K562 (cell line): ENCODE measurements around the gene TOMM6. TPM values are rescaled to one million over a fixed set of nuclear protein-coding genes. Genes with fewer than 3 reads are reported as not detected.

Source experiments
- ATAC-seq: fragments of 200-7000 bp; cut with Tn5 transposase; 3 replicates; pipeline ENCODE4 v1.9.1; 2020; ENCODE audit warnings: moderate library complexity
- BruUV-seq: library from RNA; stranded (reverse); fragments of 400-500 nt; replicated peaks from 2 replicates; lab custom pipeline; 2021; lab: Mats Ljungman, UMichigan
- CTCF ChIA-PET: fragments of 300-600 bp; formaldehyde crosslinking; extraction: SDS; loops from one replicate; lab custom pipeline; 2021; ENCODE audit warnings: low intra/inter-chr PET ratio; lab: Yijun Ruan, JAX
- POLR2A ChIA-PET: fragments of 300-600, 350-650 bp; sonication (Branson Sonifier 250); formaldehyde crosslinking; extraction: SDS; loops from one replicate; lab custom pipeline; 2021; ENCODE audit warnings: antibody characterized with exemption, inconsistent platforms; lab: Yijun Ruan, JAX
- DNase-seq, 4 experiments: peaks; one replicate each; pipeline versions ENCODE4 v3.0.0 to v3.0.0-alpha.2; 2011 to 2018; ENCODE audit warnings: low spot score in 3 of 4, mixed read lengths in 3 of 4; ENCODE audit errors: extremely low read depth in 1 of 4
- FAIRE-seq: peaks from 2 replicates; lab custom pipeline; 2011; peaks lifted over from hg19 to GRCh38; lab: Jason Lieb, UNC
- H2AFZ ChIP-seq: 2 replicates; pipeline ENCODE4 v1.6.0; 2011; ENCODE audit warnings: low read depth, low read length, control low read depth, inconsistent platforms
- H3K27ac ChIP-seq: fragments of 200-600 bp; 3 replicates; pipeline ENCODE4 v1.8.0; 2011; ENCODE audit warnings: low read depth, mild to moderate bottlenecking, control low read depth, inconsistent platforms, low read length, moderate library complexity, mixed read lengths; ENCODE audit errors: extremely low read depth
- H3K27me3 ChIP-seq, 2 experiments: fragments of 300-600 bp in 1 of 2; 2 replicates in 1 of 2; 3 replicates in 1 of 2; pipeline versions ENCODE4 v1.6.0 to v1.8.0; 2011; ENCODE audit warnings: inconsistent platforms in 2 of 2, low read length in 2 of 2, mild to moderate bottlenecking in 1 of 2, mixed read lengths in 1 of 2, moderate library complexity in 1 of 2; ENCODE audit not compliant: control insufficient read depth in 2 of 2, insufficient read depth in 2 of 2
- H3K36me3 ChIP-seq: fragments of 300-600 bp; 3 replicates; pipeline ENCODE4 v1.8.0; 2011; ENCODE audit warnings: mild to moderate bottlenecking, low read length, inconsistent platforms; ENCODE audit not compliant: control insufficient read depth, insufficient read depth
- H3K4me1 ChIP-seq, 2 experiments: fragments of 200-600 bp in 1 of 2; replicated peaks in 1 of 2; 2 replicates in 1 of 2; 3 replicates in 1 of 2; pipeline versions ENCODE4 v1.5.1 to v1.8.0; 2011; ENCODE audit warnings: inconsistent platforms in 2 of 2, low read length in 2 of 2, mild to moderate bottlenecking in 1 of 2, mixed read lengths in 1 of 2, moderate library complexity in 1 of 2; ENCODE audit not compliant: control insufficient read depth in 2 of 2, insufficient read depth in 2 of 2
- H3K4me2 ChIP-seq: 2 replicates; pipeline ENCODE4 v1.6.1; 2011; ENCODE audit warnings: low read length, control low read depth, inconsistent platforms, mixed read lengths; ENCODE audit not compliant: insufficient read depth
- H3K4me3 ChIP-seq: fragments of 200-600 bp; sonication (generic), shearing (Covaris generic); 2 replicates; pipeline ENCODE4 v1.5.1; 2016; ENCODE audit warnings: control low read depth, inconsistent platforms
- H3K79me2 ChIP-seq: fragments of 200-600 bp; 3 replicates; pipeline ENCODE4 v1.8.0; 2011; ENCODE audit warnings: low read length, inconsistent platforms; ENCODE audit not compliant: control insufficient read depth, insufficient read depth
- H3K9ac ChIP-seq, 2 experiments: 2 replicates each; pipeline versions ENCODE4 v1.6.0 to v1.6.1; 2011; ENCODE audit warnings: low read depth in 2 of 2, low read length in 2 of 2, control low read depth in 1 of 2, inconsistent platforms in 1 of 2, mild to moderate bottlenecking in 1 of 2, mixed read lengths in 1 of 2; ENCODE audit not compliant: insufficient read depth in 1 of 2
- H3K9me1 ChIP-seq: one replicate; pipeline ENCODE4 v1.6.0; 2011; ENCODE audit warnings: inconsistent platforms, mild to moderate bottlenecking, low read length, moderate library complexity; ENCODE audit not compliant: control insufficient read depth, insufficient read depth
- H3K9me3 ChIP-seq: replicated peaks from 2 replicates; pipeline ENCODE4 v1.5.1; 2011; ENCODE audit warnings: low read depth, low read length, inconsistent platforms; ENCODE audit not compliant: control insufficient read depth, insufficient read depth
- H4K20me1 ChIP-seq: replicated peaks from 2 replicates; pipeline ENCODE4 v1.6.1; 2011; ENCODE audit warnings: low read length, inconsistent platforms, mixed read lengths; ENCODE audit not compliant: control insufficient read depth, insufficient read depth
- CBFA2T2 ChIP-seq: fragments of 450-650 bp; conservative IDR thresholded peaks from 2 replicates; pipeline ENCODE4 v1.6.1; 2017; ENCODE audit warnings: mild to moderate bottlenecking
- DEAF1 ChIP-seq: fragments of 450-650 bp; formaldehyde crosslinking; IDR thresholded peaks from 2 replicates; pipeline ENCODE4 v1.4.0; 2020; ENCODE audit warnings: mild to moderate bottlenecking, moderate library complexity
- ERF ChIP-seq: fragments of 450-650 bp; formaldehyde crosslinking; IDR thresholded peaks from 2 replicates; pipeline ENCODE4 v1.4.0; 2020; ENCODE audit warnings: mild to moderate bottlenecking, mixed read lengths
- NFATC3 ChIP-seq: fragments of 450-650 bp; IDR thresholded peaks from 2 replicates; pipeline ENCODE4 v1.6.1; 2017; ENCODE audit warnings: mild to moderate bottlenecking
- NFIX ChIP-seq: fragments of 250-450 bp; sonication (Bioruptor Pico); IDR thresholded peaks from 2 replicates; pipeline ENCODE4 v1.4.0; 2020; ENCODE audit warnings: low read depth, mild to moderate bottlenecking, moderate library complexity
- RERE ChIP-seq: sonication (generic); formaldehyde crosslinking; IDR thresholded peaks from 2 replicates; pipeline ENCODE4 v1.8.0; 2023; ENCODE audit warnings: missing genetic modification reagents, mild to moderate bottlenecking, borderline replicate concordance
- TGIF2 ChIP-seq: sonication (generic); formaldehyde crosslinking; IDR thresholded peaks from 2 replicates; pipeline ENCODE4 v1.8.1; 2022; ENCODE audit warnings: mild to moderate bottlenecking, missing genetic modification reagents, moderate library complexity
- ZKSCAN3 ChIP-seq: fragments of 250-450 bp; sonication (Bioruptor Pico); IDR thresholded peaks from 2 replicates; pipeline ENCODE4 v1.4.0; 2020
- ZNF165 ChIP-seq: fragments of 250-450 bp; sonication (Bioruptor Pico); IDR thresholded peaks from 2 replicates; pipeline ENCODE4 v1.4.0; 2020; ENCODE audit warnings: borderline replicate concordance
- ZNF197 ChIP-seq: fragments of 200-800 bp; sonication (Bioruptor generic); IDR thresholded peaks from 2 replicates; pipeline ENCODE4 v1.6.1; 2016; ENCODE audit warnings: low read depth, missing genetic modification characterization, missing compliant biosample characterization
- ZNF316 ChIP-seq: fragments of 450-650 bp; IDR thresholded peaks from 2 replicates; pipeline ENCODE4 v1.6.1; 2016
- WGBS: fragments of 100-300 bp; shearing (Covaris generic); methylation state at CpG from one replicate; pipeline ENCODE4 v1.1.6; 2016; ENCODE audit warnings: low coverage, mixed read lengths; ENCODE audit not compliant: insufficient coverage; ENCODE audit errors: missing lambda C conversion rate; 5-methylcytosine and 5-hydroxymethylcytosine counted together
- in situ Hi-C: fragments of 300-500 bp; cut with MboI; formaldehyde crosslinking; loops from 4 replicates; pipeline ENCODE4 v1.15.0; 2018; ENCODE audit warnings: inconsistent platforms, mixed read lengths
- intact Hi-C: fragments of 100-400 bp; cut with micrococcal nuclease; formaldehyde crosslinking; loops from 2 replicates; pipeline ENCODE4 v1.14.2; 2022
- polyA plus RNA-seq, 8 experiments: library from polyadenylated mRNA; depleted of rRNA in 4 of 8; stranded (reverse) in 5 of 8; unstranded in 3 of 8; fragments of >200 nt; fragmentation: Nextera tagmentation in 2 of 8; fragmentation: Illumina TruSeq in 1 of 8; extraction: Ambion mirVana in 2 of 8; extraction: Trizol in 1 of 8; gene quantifications; 2 replicates each; pipeline versions ENCODE4 v1.2.1 to v1.2.3, GENCODE V29; 2011 to 2014; ENCODE audit warnings: inconsistent platforms in 1 of 8, missing spikeins in 1 of 8
- total RNA-seq, 7 experiments: library from RNA; depleted of rRNA in 6 of 7; stranded (reverse); fragments of >200 nt in 6 of 7; fragmentation: Illumina TruSeq in 2 of 7; extraction: Trizol in 2 of 7; gene quantifications; 2 replicates each; pipeline versions ENCODE4 v1.2.1 to v1.2.3, GENCODE V29; 2011 to 2021; ENCODE audit warnings: low replicate concordance in 1 of 7
- TF ChIP-seq, protein P1 (sequence below): fragments of 250-450 bp; sonication (Bioruptor Pico); IDR thresholded peaks from 2 replicates; pipeline ENCODE4 v1.8.0; 2022; ENCODE audit warnings: inconsistent platforms, mild to moderate bottlenecking, moderate library complexity, borderline replicate concordance

The TOMM6 gene
- total and polyA plus RNA-seq, 9 of the 15 experiments (the other 6 are each of a cell fraction or from before 2014, with no cell fraction given) = 380 to 2,097 (median 1,065) TPM

- in situ Hi-C loops = loop anchor here (5.0 to 10.0 kb wide), 3 partner anchors 121 to 439 kb away; no protein-coding TSS in a partner anchor
- no peaks in the 10 kb centered on the region for H3K9me1 ChIP-seq
- 28% methylated on average over 24 of the region's 29 CpGs for WGBS
- BruUV-seq = no TSS peak
- H3K4me1 ChIP-seq = peaks cover 37 to 39% of the 10 kb centered on the region in 2 experiments
- no peaks in the 10 kb centered on the region for H3K9me3 ChIP-seq
- peaks cover 5% of the 10 kb centered on the region; the same call in 1 of the 2 replicates for H4K20me1 ChIP-seq
- intact Hi-C loops = loop anchor here (2.0 to 5.0 kb wide), 2 partner anchors 61 to 151 kb away; no protein-coding TSS in a partner anchor
- peak overlapping the region; percentile 30 to 96; a peak in 3 of 4 replicates for H3K9ac ChIP-seq
- H2AFZ ChIP-seq = 0 out of 2 replicates have a peak overlapping the region, but pooled peaks have one; percentile 20
- H3K4me2 ChIP-seq = peak overlapping the region; percentile 82
- ChIA-PET CTCF (interaction anchor here (0.6 to 3.0 kb wide), 6 partner anchors 51 to 444 kb away, joined by 3 to 17 read pairs (median 4); partner anchors contain the start of genes MED20 and TFEB), POLR2A (interaction anchor here (0.6 to 7.1 kb wide), 18 partner anchors 14 to 1094 kb away, joined by 3 to 37 read pairs (median 4); partner anchors contain the start of genes BYSL, MED20, RPL7L1 and TAF8)
- no peaks in the 10 kb centered on the region for H3K27me3 ChIP-seq
- no peak for FAIRE-seq
- H3K79me2 ChIP-seq = peaks cover 48% of the 10 kb centered on the region
- no peak for DNase-seq
- no peak overlapping the region; the same call in 2 of the 3 replicates for H3K27ac ChIP-seq
- peaks cover 23% of the 10 kb centered on the region for H3K36me3 ChIP-seq
- peak; percentile 1 for ATAC-seq
- peak overlapping the region; percentile 87 for H3K4me3 ChIP-seq
- TF ChIP-seq ZNF316 = peak; percentile 30; the same call in 1 of the 2 replicates
- TF ChIP-seq ZNF165 (CRISPR knock-in tag) = no peak
- TF ChIP-seq DEAF1 (CRISPR knock-in tag) = no peak
- TF ChIP-seq ZKSCAN3 (CRISPR knock-in tag) = no peak
- peak; percentile 85; the same call in 1 of the 2 replicates for TF ChIP-seq TGIF2
- TF ChIP-seq ERF (CRISPR knock-in tag) = 0 out of 2 replicates have a peak, but pooled peaks have one; percentile 13
- no peak for TF ChIP-seq NFIX (CRISPR knock-in tag)
- no peak for TF ChIP-seq NFATC3
- TF ChIP-seq CBFA2T2 = no peak
- TF ChIP-seq ZNF197 = no peak
- 0 out of 2 replicates have a peak, but pooled peaks have one; percentile 43 for TF ChIP-seq RERE (CRISPR knock-in tag)
- TF ChIP-seq, protein P1, sequence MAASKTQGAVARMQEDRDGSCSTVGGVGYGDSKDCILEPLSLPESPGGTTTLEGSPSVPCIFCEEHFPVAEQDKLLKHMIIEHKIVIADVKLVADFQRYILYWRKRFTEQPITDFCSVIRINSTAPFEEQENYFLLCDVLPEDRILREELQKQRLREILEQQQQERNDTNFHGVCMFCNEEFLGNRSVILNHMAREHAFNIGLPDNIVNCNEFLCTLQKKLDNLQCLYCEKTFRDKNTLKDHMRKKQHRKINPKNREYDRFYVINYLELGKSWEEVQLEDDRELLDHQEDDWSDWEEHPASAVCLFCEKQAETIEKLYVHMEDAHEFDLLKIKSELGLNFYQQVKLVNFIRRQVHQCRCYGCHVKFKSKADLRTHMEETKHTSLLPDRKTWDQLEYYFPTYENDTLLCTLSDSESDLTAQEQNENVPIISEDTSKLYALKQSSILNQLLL = 0 out of 2 replicates have a peak, but pooled peaks have one; percentile 57
Measured at GRCh38 chr6:41785689-41786450, 1.6 kb upstream of the TOMM6 start.
